Measurements from ENCODE around the gene COX20. TPM values are rescaled to one million over a fixed set of nuclear protein-coding genes. Genes with fewer than 3 reads are reported as not detected.

Gene COX20
- total and polyA plus RNA-seq, 10 of the 15 experiments (the other 5 are each of a cell fraction or from before 2014, with no cell fraction given) = 22.8 to 112 (median 52.7) TPM

- TF ChIP-seq TCF12 (IDR thresholded peaks at IDR 0.05; ENCODE audit: low read depth, low read length) (0 out of 2 replicates have a peak, but pooled peaks have one; percentile 23), TARDBP (IDR thresholded peaks at IDR 0.05; ENCODE audit: borderline replicate concordance) (no peak), PAX8 (IDR thresholded peaks at IDR 0.05) (no peak), FOS (IDR thresholded peaks at IDR 0.05; ENCODE audit: borderline replicate concordance, extremely low read depth, insufficient read length) (no peak)
- TF ChIP-seq, protein P1, sequence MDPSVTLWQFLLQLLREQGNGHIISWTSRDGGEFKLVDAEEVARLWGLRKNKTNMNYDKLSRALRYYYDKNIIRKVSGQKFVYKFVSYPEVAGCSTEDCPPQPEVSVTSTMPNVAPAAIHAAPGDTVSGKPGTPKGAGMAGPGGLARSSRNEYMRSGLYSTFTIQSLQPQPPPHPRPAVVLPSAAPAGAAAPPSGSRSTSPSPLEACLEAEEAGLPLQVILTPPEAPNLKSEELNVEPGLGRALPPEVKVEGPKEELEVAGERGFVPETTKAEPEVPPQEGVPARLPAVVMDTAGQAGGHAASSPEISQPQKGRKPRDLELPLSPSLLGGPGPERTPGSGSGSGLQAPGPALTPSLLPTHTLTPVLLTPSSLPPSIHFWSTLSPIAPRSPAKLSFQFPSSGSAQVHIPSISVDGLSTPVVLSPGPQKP (IDR thresholded peaks at IDR 0.05; ENCODE audit: low read depth, low read length) = no peak; the same call in 1 of the 2 replicates
Measured at GRCh38 chr1:244864253-244865027, 29.0 kb downstream of the COX20 start, which contains the start of gene HNRNPU (continued).

DNA sequence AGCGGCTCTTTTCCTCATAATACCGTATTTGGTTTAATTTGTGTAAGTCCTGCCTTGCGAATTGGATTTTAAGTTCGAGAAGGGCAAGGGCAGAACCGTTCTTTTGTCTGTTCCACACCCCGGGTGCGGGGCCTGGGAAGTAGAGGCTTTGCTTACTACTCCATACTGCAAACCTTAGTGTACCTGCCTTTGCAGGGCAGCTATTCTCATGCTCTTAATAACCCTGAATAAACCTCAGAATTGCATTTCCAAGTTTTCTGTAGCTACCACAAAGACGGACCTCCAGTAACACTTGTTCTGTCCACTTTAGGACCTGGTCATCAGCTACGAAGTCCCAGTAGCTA lies 29.5 kb downstream of the COX20 start:
- Histone ChIP-seq H4K20me1 (ENCODE audit: control insufficient read depth, insufficient read depth) (peaks cover 14% of the 10 kb centered on the region), H3K4me3 (peak overlapping the region; percentile 72), H3K27me3 (replicated peaks in 1 of 2; ENCODE audit: control insufficient read depth in 2 of 2, insufficient read depth in 2 of 2, low read length in 1 of 2) (no peaks in the 10 kb centered on the region), H3K9me3 (replicated peaks; ENCODE audit: control insufficient read depth, insufficient read depth, low read length) (no peaks in the 10 kb centered on the region), H3K27ac (ENCODE audit: control insufficient read depth, insufficient read depth) (peak overlapping the region; percentile 99), H3K79me2 (ENCODE audit: control insufficient read depth, insufficient read depth, low read length) (peaks cover 50% of the 10 kb centered on the region), H3K4me1 (ENCODE audit: control insufficient read depth, insufficient read depth, low read length) (peaks cover 3% of the 10 kb centered on the region; the same call in 1 of the 2 replicates), H2AFZ (ENCODE audit: control insufficient read depth, low read depth, low read length) (peak overlapping the region; percentile 94), H3K4me2 (ENCODE audit: control insufficient read depth, insufficient read depth) (peak overlapping the region; percentile 91), H3K9ac (ENCODE audit: control insufficient read depth, insufficient read depth, low read length) (peak overlapping the region; percentile 100), H3K36me3 (ENCODE audit: control insufficient read depth in 2 of 2, insufficient read depth in 2 of 2, low read length in 1 of 2) (peaks cover 2 to 19% of the 10 kb centered on the region in 2 experiments)
- ChIA-PET RAD21 (ENCODE audit: unreplicated experiment) (interaction anchor here (1.2 to 2.8 kb wide), 7 partner anchors 30 to 178 kb away, joined by 3 to 22 read pairs (median 10); partner anchors contain the start of gene COX20), POLR2A (interaction anchor here (0.6 to 21.2 kb wide), 7 partner anchors 25 to 108 kb away, joined by 3 to 350 read pairs (median 5); partner anchors contain the start of gene COX20), SMC1A (ENCODE audit: uncharacterized antibody, unreplicated experiment) (interaction anchor here (0.6 to 18.4 kb wide), 14 partner anchors 10 to 260 kb away, joined by 3 to 360 read pairs (median 4); partner anchors contain the start of gene COX20), CTCF (interaction anchor here (0.5 to 11.1 kb wide), 8 partner anchors 9 to 177 kb away, joined by 3 to 98 read pairs (median 8); partner anchors contain the start of gene COX20)
- no peak for ATAC-seq
- FAIRE-seq = no peak
- TF ChIP-seq MTA3 (IDR thresholded peaks at IDR 0.05; ENCODE audit: borderline replicate concordance, low read length) = peak; percentile 29; the same call in 1 of the 2 replicates
- no peak for TF ChIP-seq ESRRA (IDR thresholded peaks at IDR 0.05; ENCODE audit: low read length)
- TF ChIP-seq POU2F2 (IDR thresholded peaks at IDR 0.05; ENCODE audit: borderline replicate concordance, low read depth, low read length) = no peak
- intact Hi-C loops (cut with micrococcal nuclease; ENCODE audit: unreplicated experiment) = loop anchor here (2.0 kb wide), 1 partner anchor 212 kb away; the partner anchor contains the start of gene DESI2
- no peak for DNase-seq (ENCODE audit: low read depth, low spot score)
- WGBS (ENCODE audit: insufficient coverage, insufficient replicate concordance, low lambda C conversion rate, missing lambda C conversion rate) = 42% methylated on average over 9 of the region's 9 CpGs
- BruUV-seq (replicated peaks) = TSS peak; percentile 99
- in situ Hi-C loops (cut with MboI) = no loop called here
